ENCODE data around the gene MTAP.

MTAP gene

GRCh38 chr9:21836437-21837161 is 34.2 kb downstream of the MTAP start:
- DNase-seq (ENCODE audit: low read depth) = no peak
- H3K4me3 ChIP-seq (ENCODE audit: low read depth, low read length) = no peak overlapping the region
- no peak for TF ChIP-seq CTCF (IDR thresholded peaks at IDR 0.05; ENCODE audit: insufficient read depth, low read depth, low read length, missing control alignments)

GRCh38 chr9:21837501-21837900 is 35.1 kb downstream of the MTAP start:
- no peak overlapping the region for H3K4me3 ChIP-seq (ENCODE audit: low read depth, low read length)
- no peak for DNase-seq (ENCODE audit: low read depth)
- TF ChIP-seq CTCF (IDR thresholded peaks at IDR 0.05; ENCODE audit: insufficient read depth, low read depth, low read length, missing control alignments) = no peak

DNA sequence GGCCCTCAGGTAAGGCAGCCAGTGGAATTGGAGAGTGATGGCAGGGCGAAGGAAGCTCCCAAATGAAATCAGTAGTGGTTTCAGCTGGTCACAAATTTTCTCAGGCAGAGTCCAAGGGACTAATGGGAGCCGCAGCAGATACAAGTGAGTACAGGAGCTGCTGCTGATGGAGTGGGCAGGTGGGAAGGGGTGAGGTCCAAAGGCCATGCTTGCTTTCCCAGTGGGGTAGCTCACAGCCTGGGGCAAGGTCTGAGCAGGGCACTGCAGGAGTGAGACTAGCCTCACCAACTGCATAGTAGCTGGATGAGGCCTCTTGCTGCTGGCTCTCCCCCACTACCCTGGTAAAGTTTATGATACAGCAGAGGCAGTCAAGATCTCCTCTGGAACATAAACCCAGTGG is 38.2 kb downstream of the MTAP start:
- no peak for TF ChIP-seq CTCF (IDR thresholded peaks at IDR 0.05; ENCODE audit: insufficient read depth, low read depth, low read length, missing control alignments)
- H3K4me3 ChIP-seq (ENCODE audit: low read depth, low read length) = no peak overlapping the region
- no peak for DNase-seq (ENCODE audit: low read depth)

DNA sequence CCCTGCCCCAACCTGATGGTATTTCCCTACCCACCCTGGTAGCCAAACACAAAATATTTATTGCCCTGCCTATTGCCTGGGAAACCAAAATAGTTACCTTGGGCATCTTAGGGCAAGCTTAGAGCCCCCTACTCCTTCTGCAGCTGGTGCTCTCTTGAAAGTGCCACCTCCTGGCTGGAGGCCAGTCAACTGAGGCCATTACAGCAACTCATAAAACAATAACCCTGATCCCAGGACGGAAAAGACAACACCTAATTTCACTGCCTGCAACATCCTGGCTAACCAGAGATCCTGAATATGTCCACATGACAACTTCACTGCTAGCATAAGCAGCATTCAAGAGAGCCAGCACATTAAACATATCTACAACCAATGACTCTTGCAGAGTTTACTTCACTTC is 38.7 kb downstream of the MTAP start:
- no peak for TF ChIP-seq CTCF (IDR thresholded peaks at IDR 0.05; ENCODE audit: insufficient read depth, low read depth, low read length, missing control alignments)
- H3K4me3 ChIP-seq (ENCODE audit: low read depth, low read length) = no peak overlapping the region
- DNase-seq (ENCODE audit: low read depth) = no peak

DNA sequence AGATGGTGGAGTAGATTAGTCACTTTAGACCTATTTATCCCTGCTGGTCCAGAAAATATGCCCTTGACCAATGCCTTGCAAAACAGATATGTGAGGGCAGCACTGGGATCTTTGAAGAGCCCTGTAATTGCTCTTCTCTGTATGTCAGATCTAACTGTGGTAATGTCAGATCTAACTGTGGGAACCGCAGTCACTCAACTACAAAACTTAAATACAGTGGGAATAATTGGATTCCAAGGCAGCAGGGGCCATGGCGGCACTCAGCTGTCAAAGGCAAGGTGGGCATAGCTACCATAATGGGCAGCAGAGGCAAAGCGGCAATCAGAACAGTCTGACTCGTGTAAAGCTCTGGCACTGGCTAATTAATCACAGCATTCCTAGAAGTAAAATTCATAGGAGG is 46.2 kb downstream of the MTAP start:
- no peak for DNase-seq (ENCODE audit: low read depth)
- TF ChIP-seq CTCF (IDR thresholded peaks at IDR 0.05; ENCODE audit: insufficient read depth, low read depth, low read length, missing control alignments) = no peak
- H3K4me3 ChIP-seq (ENCODE audit: low read depth, low read length) = no peak overlapping the region

DNA sequence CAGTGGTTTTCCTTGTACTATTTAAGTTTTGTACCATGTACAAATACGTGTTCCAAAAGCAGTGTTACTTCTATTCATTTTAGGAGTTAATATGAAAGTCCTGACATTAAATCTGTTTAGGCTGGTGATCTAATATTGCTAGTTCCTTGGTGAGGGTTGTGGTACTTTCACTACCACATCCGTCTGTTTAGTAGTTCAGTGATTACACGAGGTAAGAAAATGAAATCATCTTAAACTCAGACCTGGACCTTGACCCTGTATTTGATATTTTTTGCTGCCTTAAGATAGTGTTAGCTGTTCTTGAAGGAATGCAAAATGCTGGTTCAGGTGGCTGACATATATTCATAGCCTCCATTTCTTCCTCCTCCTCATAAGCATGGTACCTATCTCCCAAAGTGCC is 50.3 kb downstream of the MTAP start:
- TF ChIP-seq CTCF (IDR thresholded peaks at IDR 0.05; ENCODE audit: insufficient read depth, low read depth, low read length, missing control alignments) = no peak
- H3K4me3 ChIP-seq (ENCODE audit: low read depth, low read length) = no peak overlapping the region
- peak; percentile 70 for DNase-seq (ENCODE audit: low read depth)

GRCh38 chr9:21853414-21853813 is 51.0 kb downstream of the MTAP start:
- TF ChIP-seq CTCF (IDR thresholded peaks at IDR 0.05; ENCODE audit: insufficient read depth, low read depth, low read length, missing control alignments) = no peak
- no peak overlapping the region for H3K4me3 ChIP-seq (ENCODE audit: low read depth, low read length)
- no peak for DNase-seq (ENCODE audit: low read depth)
